GM18861 (cell line): Measurements from ENCODE around the gene IL1A.
A peak's percentile ranks its signal among the peaks of the same experiment; 100 is the strongest.

ENCODE experiments used
- ATAC-seq: cut with Tn5 transposase; IDR thresholded peaks from one replicate; pipeline ENCODE4 v1.9.1; 2021; ENCODE audit not compliant: unreplicated experiment

The IL1A gene

GRCh38 chr2:112764071-112765044, 19.9 kb downstream of the IL1A start, which contains the start of gene CKAP2L:
Gene CKAP2L, minus strand, starts transcription at chr2:112764609. Its CDS starts 11 bp downstream, at chr2:112764598.
- ATAC-seq, result peak; percentile 95

DNA sequence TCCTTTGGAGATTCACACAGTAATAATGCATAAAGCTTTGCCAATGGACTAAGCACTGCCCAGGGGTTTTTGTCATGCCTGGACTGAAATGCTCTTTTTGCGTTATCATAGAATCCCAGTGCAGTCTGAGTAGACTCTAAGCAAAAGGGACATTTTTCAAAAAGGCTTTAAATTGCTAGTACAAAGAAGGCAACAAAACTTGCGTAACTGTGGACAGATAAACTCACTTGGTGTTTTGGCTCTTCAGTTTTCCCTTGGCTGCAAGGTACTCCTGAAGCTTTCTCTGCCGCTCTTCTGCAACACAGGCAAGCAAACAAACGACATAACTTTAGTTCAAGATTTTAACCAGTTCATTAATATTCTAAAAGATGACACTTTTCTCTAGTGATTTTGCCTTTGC, 22.0 kb downstream of the IL1A start:
- no peak for ATAC-seq

- no peak for ATAC-seq
These were observed 24.1 kb downstream of the IL1A start for GRCh38 chr2:112760149-112760548.

- ATAC-seq, result no peak
These were observed 25.6 kb downstream of the IL1A start for GRCh38 chr2:112758711-112759110.

- no peak for ATAC-seq
These were observed 27.0 kb downstream of the IL1A start for GRCh38 chr2:112757265-112757664.

DNA sequence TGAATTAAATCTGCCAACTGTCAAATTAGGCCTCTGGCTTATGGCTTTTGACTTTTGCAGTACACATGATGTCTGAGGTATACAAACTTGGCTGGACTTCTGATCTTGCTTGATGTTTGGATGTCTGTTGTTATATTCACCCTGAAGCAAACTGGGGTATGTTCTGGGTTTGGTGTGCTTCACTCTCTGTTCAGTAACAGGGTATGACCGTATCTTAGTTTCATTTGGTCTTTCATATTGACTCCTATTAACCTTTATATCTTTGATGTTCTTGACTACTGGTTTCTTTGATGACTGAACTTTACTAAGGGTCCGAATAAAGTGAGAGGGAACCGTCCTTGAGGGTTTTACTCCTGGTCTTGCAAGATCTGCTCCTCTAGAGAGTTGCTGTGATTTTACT, 28.1 kb downstream of the IL1A start:
- ATAC-seq, result no peak

- no peak for ATAC-seq
These were observed 28.8 kb downstream of the IL1A start for GRCh38 chr2:112755444-112755843.

DNA sequence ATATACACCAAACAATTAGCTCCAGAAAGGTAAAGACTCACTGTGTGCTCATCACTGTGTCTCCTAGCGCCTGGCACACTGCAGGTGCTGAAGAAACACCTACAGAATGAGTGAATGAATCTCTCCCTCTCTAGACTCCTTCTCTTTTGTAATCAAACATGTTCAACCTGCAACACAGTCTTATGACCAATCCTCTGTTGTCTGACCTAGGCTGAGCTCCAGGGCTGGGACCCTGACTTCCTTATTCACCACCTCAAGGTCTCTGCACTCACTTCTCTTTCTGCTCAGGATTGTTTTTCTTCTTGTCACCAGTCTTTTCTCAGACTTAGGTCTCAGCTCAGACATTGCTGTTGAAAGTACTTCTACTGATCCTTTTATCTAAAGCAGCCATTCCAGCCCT, 29.7 kb downstream of the IL1A start:
- ATAC-seq, result no peak

- no peak for ATAC-seq
These were observed 31.6 kb downstream of the IL1A start for GRCh38 chr2:112752667-112753066.

DNA sequence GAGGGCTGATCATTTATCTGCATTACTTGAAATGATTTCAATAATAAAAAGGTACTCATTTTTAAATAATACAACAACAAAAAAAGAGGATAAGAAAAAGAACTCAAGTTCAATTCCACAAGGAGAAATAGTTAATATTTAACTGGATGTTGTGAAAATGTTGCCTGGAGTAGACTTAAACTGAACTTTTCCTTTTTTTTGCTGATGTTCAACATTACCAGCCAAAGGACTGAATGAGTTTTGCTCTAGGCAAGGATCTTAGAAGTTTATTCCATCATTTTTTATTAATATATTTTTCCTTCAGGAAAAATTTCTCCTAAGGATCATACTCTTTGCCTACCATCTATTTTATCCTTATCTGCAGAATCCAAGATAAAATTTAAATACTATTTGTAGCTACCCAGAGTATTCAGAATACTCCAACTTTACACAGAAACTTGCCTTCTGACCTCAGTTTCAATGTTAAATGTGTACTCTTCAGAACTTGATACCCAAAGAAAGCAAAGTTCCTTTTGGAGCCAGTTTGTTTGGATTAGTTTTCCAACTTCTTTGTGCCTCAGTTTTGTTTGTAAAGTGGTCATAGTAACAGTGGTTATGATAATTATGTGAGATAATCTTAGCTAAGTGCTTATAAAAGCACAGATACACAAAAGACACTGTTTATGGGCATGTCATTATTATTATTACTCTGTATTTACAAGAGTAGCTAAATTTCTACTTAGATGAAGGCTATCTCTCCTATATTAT, 32.7 kb downstream of the IL1A start:
- ATAC-seq, result no peak

- no peak for ATAC-seq
These were observed 33.8 kb downstream of the IL1A start for GRCh38 chr2:112750560-112750843.

- peak; percentile 59 for ATAC-seq
These were observed 34.3 kb downstream of the IL1A start for GRCh38 chr2:112749755-112750559.

DNA sequence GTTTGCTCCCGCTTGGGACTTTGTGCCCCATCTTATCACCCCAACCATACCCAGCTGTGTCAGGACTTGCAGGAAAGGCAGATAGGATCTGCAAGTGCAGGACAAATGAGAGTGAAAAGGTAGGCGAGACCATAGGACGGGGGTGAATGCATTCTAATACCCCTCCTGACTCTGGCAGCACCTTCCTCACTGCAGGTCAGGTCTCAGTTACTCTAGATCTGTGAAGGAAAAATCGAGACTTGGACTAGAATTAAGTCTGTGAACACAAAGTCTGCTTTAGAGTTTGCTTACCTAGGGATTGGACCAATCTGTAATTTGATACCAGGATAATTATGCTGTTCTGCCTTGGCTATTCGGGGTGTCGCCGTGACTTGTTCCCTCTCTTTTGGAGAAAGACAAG, 43.8 kb downstream of the IL1A start:
- no peak for ATAC-seq

DNA sequence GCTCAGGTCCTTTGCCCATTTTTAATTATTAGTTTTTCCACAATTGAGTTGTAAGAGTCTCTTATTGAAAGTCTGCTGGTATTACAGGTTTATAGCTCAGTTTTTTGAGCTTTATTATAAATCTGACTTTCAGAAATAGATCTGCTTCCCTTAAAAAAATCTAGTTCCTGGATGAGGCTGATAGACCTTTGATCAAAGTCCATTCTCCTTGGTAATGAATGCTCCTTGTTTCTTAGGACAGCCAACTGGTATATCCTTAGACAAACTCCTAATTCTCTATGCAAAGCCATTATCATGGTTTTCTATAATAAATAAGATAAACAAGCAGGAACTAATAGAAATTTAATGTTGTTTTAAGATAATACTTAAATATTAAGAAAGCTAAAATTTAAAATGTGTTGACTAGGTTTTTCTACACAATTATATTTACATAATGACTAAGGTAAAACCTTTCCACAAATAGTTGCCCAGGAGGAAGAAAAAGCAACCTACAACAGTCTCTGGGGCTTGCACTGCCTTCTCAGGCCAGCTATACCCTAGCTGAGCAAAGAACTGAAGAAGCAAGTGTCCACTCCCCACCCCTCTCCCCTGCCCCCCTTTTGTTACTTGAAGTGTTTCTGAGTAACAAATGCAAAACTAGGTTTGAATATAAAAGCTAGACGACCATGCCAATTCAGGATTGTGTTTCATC, 46.6 kb downstream of the IL1A start:
- no peak for ATAC-seq

- no peak for ATAC-seq
These were observed 50.4 kb downstream of the IL1A start for GRCh38 chr2:112733871-112734270.

DNA sequence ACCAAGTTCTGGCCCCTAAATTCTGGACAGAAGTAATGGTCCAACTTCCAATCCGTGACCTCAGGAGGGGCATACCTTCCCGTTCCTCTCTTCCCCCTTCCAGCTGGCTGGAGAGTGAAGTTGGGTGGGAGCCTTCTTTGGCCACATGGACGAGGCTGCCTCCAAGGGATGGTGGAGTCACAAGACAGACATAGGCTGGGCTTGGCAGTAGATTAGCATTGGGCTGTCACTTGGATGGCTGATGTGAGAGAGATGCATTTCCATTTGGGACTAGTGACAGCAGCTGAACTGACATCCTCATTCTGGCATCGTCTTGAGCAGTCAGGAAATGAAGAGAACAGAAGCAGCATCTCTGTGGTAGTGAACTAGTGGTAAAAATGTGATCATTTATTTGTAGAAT, 50.8 kb downstream of the IL1A start:
- no peak for ATAC-seq

- ATAC-seq, result no peak
These were observed 52.8 kb downstream of the IL1A start for GRCh38 chr2:112731479-112731878.

GRCh38 chr2:112730791-112731190, 53.5 kb downstream of the IL1A start:
- ATAC-seq, result no peak

GRCh38 chr2:112730216-112730615, 54.1 kb downstream of the IL1A start:
- no peak for ATAC-seq

- ATAC-seq, result no peak
These were observed 55.7 kb downstream of the IL1A start for GRCh38 chr2:112728378-112729175.
